Measurements from ENCODE around the gene NDUFAF2. TPM values are rescaled to one million over a fixed set of nuclear protein-coding genes. Genes with fewer than 3 reads are reported as not detected.

NDUFAF2 gene
- total RNA-seq, 4 donors from 2014 or later, result 44.0 to 56.3 (median 45.9) TPM

DNA sequence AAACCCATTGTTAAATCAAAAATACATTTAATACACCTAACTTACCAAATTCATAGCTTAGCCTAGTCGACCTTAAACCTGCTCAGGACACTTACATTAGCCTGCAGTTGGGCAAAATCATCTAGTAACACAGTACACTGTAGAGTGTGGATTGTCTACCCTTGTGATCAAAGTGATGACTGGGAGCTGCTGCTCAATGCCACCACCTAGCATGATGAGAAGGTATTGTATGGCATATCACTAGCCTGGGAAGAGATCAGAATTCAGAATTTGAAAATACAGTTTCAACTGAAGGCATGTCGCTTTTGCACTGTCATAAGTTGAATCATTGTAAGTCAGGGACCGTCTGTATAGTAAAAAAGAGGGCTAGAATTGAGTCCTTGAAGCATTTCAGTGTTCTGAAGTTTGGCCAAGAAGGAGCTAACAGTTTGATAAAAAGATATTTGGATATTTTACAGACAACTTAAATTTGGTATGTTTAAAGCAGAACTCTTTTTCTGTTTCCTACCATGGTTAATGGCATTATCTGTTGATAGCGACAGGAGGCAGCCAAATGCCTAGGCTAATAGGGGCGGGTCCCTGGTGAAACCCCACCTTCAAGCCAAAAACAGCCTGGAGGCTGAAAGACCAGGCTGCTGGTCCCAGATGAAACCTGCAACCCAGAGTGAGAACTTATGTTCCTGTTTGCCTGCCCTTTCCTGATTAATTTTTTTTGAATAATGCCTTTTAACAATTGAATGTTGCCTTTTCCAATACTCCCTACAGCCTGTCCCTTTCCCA is 194.3 kb downstream of the NDUFAF2 start:
- Histone ChIP-seq H3K27ac (no peak overlapping the region), H3K4me1 (no peaks in the 10 kb centered on the region), H3K9me3 (no peaks in the 10 kb centered on the region), H3K36me3 (no peaks in the 10 kb centered on the region), H3K27me3 (no peaks in the 10 kb centered on the region), H3K4me3 (no peak overlapping the region)
- TF ChIP-seq POLR2AphosphoS5 (IDR thresholded peaks at IDR 0.05) (no peak), EP300 (IDR thresholded peaks at IDR 0.05) (no peak), POLR2A (IDR thresholded peaks at IDR 0.05) (no peak)
- TF ChIP-seq, protein P1, sequence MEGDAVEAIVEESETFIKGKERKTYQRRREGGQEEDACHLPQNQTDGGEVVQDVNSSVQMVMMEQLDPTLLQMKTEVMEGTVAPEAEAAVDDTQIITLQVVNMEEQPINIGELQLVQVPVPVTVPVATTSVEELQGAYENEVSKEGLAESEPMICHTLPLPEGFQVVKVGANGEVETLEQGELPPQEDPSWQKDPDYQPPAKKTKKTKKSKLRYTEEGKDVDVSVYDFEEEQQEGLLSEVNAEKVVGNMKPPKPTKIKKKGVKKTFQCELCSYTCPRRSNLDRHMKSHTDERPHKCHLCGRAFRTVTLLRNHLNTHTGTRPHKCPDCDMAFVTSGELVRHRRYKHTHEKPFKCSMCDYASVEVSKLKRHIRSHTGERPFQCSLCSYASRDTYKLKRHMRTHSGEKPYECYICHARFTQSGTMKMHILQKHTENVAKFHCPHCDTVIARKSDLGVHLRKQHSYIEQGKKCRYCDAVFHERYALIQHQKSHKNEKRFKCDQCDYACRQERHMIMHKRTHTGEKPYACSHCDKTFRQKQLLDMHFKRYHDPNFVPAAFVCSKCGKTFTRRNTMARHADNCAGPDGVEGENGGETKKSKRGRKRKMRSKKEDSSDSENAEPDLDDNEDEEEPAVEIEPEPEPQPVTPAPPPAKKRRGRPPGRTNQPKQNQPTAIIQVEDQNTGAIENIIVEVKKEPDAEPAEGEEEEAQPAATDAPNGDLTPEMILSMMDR (IDR thresholded peaks at IDR 0.05), result no peak
- ATAC-seq, result no peak
- 74 to 85% methylated on average over 4 to 5 of the region's 5 CpGs for WGBS, 2 donors (ENCODE audit: low coverage in 1 of 2)

DNA sequence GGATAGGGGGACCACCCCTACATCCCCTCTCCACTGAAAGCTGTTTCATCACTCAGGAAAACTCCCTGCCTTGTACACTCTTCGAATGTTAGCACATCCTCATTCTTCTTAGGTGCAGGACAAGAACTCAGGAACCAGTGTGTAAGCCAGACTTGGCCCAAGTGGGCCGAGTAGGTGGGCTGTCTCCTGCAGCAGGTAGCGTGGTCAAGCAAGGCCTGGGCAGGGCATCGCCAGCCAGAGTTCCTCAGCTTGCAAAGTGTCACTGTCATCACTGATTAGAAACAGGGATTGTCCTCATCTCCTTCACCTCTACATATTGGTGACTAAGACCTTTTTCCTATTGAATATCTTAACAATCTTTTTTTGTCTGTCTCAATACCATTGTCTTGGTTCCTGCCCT is 194.9 kb downstream of the NDUFAF2 start:
- TF ChIP-seq, protein P1 (IDR thresholded peaks at IDR 0.05), result no peak
- TF ChIP-seq POLR2AphosphoS5 (IDR thresholded peaks at IDR 0.05) (no peak), EP300 (IDR thresholded peaks at IDR 0.05) (no peak), POLR2A (IDR thresholded peaks at IDR 0.05) (no peak)
- no peak for ATAC-seq
- 92 to 96% methylated on average over 2 to 4 of the region's 4 CpGs for WGBS, 2 donors (ENCODE audit: low coverage in 1 of 2)
- H3K4me3 ChIP-seq, result no peak overlapping the region
- no peaks in the 10 kb centered on the region for H3K4me1 ChIP-seq
- no peaks in the 10 kb centered on the region for H3K27me3 ChIP-seq
- no peaks in the 10 kb centered on the region for H3K36me3 ChIP-seq
- H3K27ac ChIP-seq, result no peak overlapping the region
- no peaks in the 10 kb centered on the region for H3K9me3 ChIP-seq

DNA sequence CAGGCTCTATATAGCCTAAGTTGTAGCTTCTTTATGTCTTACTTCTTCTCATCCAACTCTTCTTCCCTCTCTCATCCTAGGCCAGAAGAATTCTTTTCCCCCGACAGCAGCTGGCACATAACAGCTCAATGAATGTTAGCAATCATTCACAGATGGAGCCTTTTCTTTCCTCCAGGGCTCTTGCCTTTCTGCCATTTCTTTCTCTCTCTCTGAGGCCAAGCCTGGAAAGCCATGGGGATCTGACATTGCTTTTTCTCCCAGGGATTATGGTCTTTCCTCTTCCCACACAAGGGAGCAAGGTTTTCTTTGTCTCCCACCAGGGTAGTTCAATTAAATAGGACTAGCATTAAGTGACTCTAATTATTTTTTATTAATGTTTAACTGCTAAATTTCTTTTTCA is 196.8 kb downstream of the NDUFAF2 start:
- Histone ChIP-seq H3K4me3 (no peak overlapping the region), H3K36me3 (no peaks in the 10 kb centered on the region)
- no peak for ATAC-seq

DNA sequence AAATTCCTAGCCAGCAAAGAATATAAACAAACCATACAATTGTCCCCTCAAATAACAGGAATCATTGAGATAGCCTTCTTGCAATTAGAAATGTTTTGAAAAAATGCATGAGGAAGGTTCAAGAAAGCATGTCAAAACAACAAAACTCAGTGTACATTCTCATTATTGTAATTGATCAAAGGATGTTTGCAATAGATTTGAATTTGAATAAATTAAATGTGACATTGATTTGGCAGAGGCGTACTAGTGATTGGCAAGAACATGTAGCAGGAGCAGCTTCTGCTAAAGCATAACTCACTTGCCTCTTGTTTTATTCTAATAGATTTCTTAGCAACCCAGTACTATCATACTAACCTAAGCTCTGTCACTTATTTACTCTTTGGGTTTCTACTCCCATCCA is 197.4 kb downstream of the NDUFAF2 start:
- TF ChIP-seq, protein P1 (IDR thresholded peaks at IDR 0.05), result no peak
- TF ChIP-seq POLR2AphosphoS5 (IDR thresholded peaks at IDR 0.05), result no peak
- TF ChIP-seq EP300 (IDR thresholded peaks at IDR 0.05), result no peak
- TF ChIP-seq POLR2A (IDR thresholded peaks at IDR 0.05), result no peak
- 86 to 100% methylated on average over 1 of the region's 1 CpG for WGBS, 2 donors (ENCODE audit: low coverage in 1 of 2)
- H3K4me1 ChIP-seq, result no peaks in the 10 kb centered on the region
- no peaks in the 10 kb centered on the region for H3K27me3 ChIP-seq
- no peak overlapping the region for H3K27ac ChIP-seq
- H3K36me3 ChIP-seq, result no peaks in the 10 kb centered on the region
- ATAC-seq, result no peak
- H3K9me3 ChIP-seq, result no peaks in the 10 kb centered on the region
- no peak overlapping the region for H3K4me3 ChIP-seq

More for the DNA sequence above, 196.8 kb downstream of the NDUFAF2 start:
- no peaks in the 10 kb centered on the region for H3K27me3 ChIP-seq
- no peaks in the 10 kb centered on the region for H3K4me1 ChIP-seq
- H3K27ac ChIP-seq, result no peak overlapping the region
- no peaks in the 10 kb centered on the region for H3K9me3 ChIP-seq
- WGBS, 2 donors (ENCODE audit: low coverage in 1 of 2), result 57% methylated on average over 1 of the region's 1 CpG; no CpG with 5 or more reads in 1 of the 2 donors
- TF ChIP-seq EP300 (IDR thresholded peaks at IDR 0.05) (no peak), POLR2AphosphoS5 (IDR thresholded peaks at IDR 0.05) (no peak), POLR2A (IDR thresholded peaks at IDR 0.05) (no peak)
- TF ChIP-seq, protein P1 (IDR thresholded peaks at IDR 0.05), result no peak

DNA sequence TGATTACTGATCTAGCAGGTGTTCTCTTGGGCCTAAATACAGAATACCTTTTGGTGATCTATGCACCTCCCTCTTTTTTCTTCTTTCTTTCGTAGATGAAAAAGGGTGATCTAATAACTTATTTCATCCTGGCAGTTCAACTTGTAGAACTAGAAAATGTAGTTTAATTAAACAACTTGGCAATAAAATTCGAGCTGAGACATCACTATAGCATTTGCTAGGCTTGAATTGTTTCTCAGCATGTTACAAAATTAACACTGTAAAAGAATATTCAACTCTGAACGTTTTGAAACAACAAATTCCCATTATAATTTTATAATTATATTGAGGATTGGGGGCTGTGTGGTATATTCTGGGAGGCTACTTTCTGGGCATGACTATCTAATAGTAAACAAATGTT is 197.8 kb downstream of the NDUFAF2 start:
- TF ChIP-seq POLR2A (IDR thresholded peaks at IDR 0.05) (no peak), EP300 (IDR thresholded peaks at IDR 0.05) (no peak)
- no peak for ATAC-seq
- H3K27ac ChIP-seq, result no peak overlapping the region
- 61% methylated on average over 2 to 3 of the region's 3 CpGs for WGBS, 2 donors (ENCODE audit: low coverage in 1 of 2)
- no peaks in the 10 kb centered on the region for H3K4me1 ChIP-seq
- no peaks in the 10 kb centered on the region for H3K36me3 ChIP-seq
- H3K4me3 ChIP-seq, result no peak overlapping the region
- H3K27me3 ChIP-seq, result no peaks in the 10 kb centered on the region
- no peaks in the 10 kb centered on the region for H3K9me3 ChIP-seq

All from gastroesophageal sphincter (tissue), 4 donors.